Fibroblast of peridontal ligament (primary cell): ENCODE measurements around the gene IL17C.

Source experiments
- DNase-seq: peaks from one replicate; pipeline ENCODE4 v3.0.0-alpha.2; 2010; ENCODE audit errors: extremely low read depth

IL17C gene

GRCh38 chr16:88685156-88686061, 47.0 kb downstream of the IL17C start:
- DNase-seq, result peak; percentile 68

GRCh38 chr16:88686062-88686438, 47.7 kb downstream of the IL17C start:
- DNase-seq, result no peak

- no peak for DNase-seq
Measured at GRCh38 chr16:88686439-88687253, 48.3 kb downstream of the IL17C start, which contains the start of gene SNAI3. TSS of gene SNAI3 (minus strand) at chr16:88686507. CDS start at chr16:88686406, 101 bp downstream.

- no peak for DNase-seq
Measured at GRCh38 chr16:88687254-88687576, 48.8 kb downstream of the IL17C start.

- DNase-seq, result no peak
Measured at GRCh38 chr16:88687676-88688012, 49.3 kb downstream of the IL17C start.

- DNase-seq, result no peak
Measured at GRCh38 chr16:88688013-88688778, 49.8 kb downstream of the IL17C start.
